AG09319 (cell line): ENCODE measurements around the gene CCDC154.

ENCODE experiments used
- DNase-seq: peaks from one replicate; pipeline ENCODE4 v3.0.0-alpha.2; 2010; ENCODE audit warnings: low read depth; ENCODE audit errors: extremely low read depth
- CTCF ChIP-seq: IDR thresholded peaks from 2 replicates; pipeline ENCODE4 v1.5.1; 2011; ENCODE audit warnings: low read depth, mild to moderate bottlenecking, inconsistent platforms, low read length, moderate library complexity

The CCDC154 gene

GRCh38 chr16:1422076-1422475 is 22.3 kb downstream of the CCDC154 start:
- DNase-seq, result no peak
- TF ChIP-seq CTCF, result no peak

- DNase-seq, result no peak
- no peak for TF ChIP-seq CTCF
Observed at GRCh38 chr16:1420111-1420539, 24.2 kb downstream of the CCDC154 start.

GRCh38 chr16:1416521-1416941 is 27.8 kb downstream of the CCDC154 start:
- no peak for DNase-seq
- no peak for TF ChIP-seq CTCF

- TF ChIP-seq CTCF, result no peak
- DNase-seq, result no peak
Observed at GRCh38 chr16:1414532-1415260, 29.7 kb downstream of the CCDC154 start, which contains the start of gene UNKL. TSS of gene UNKL (minus strand) at chr16:1414704. CDS start at chr16:1414691, 13 bp downstream.

GRCh38 chr16:1413684-1414531 is 30.4 kb downstream of the CCDC154 start:
- TF ChIP-seq CTCF, result peak; percentile 44
- DNase-seq, result no peak

- DNase-seq, result no peak
- TF ChIP-seq CTCF, result no peak
Observed at GRCh38 chr16:1412847-1413246, 31.5 kb downstream of the CCDC154 start.

GRCh38 chr16:1408171-1408837 is 36.1 kb downstream of the CCDC154 start:
- TF ChIP-seq CTCF, result no peak

More at GRCh38 chr16:1408171-1408837, 36.1 kb downstream of the CCDC154 start:
- DNase-seq, result peak; percentile 62
